HG03457 (cell line): ENCODE measurements around the gene CELF1.

Experiments
- ATAC-seq: cut with Tn5 transposase; IDR thresholded peaks from one replicate; pipeline ENCODE4 v1.9.1; 2021; ENCODE audit warnings: moderate number of reproducible peaks; ENCODE audit not compliant: unreplicated experiment

CELF1 gene

DNA sequence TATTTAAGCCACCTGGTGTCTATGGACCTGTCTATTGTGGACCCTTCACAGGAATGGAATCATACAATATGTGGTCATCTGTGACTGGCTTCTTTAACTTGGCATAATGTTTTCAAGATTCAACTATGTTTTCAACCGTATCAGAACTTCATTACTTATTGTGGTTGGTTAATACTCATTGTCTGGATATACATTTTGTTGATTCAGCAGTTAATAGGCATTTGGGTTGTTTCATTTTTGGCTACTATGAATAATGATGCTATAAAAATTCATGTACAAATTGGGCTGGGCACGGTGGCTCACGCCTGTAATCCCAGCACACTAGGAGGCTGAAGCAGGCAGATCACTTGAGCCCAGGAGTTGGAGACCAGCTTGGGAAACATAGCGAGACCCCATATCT, 101.5 kb downstream of the CELF1 start:
- ATAC-seq, result no peak

DNA sequence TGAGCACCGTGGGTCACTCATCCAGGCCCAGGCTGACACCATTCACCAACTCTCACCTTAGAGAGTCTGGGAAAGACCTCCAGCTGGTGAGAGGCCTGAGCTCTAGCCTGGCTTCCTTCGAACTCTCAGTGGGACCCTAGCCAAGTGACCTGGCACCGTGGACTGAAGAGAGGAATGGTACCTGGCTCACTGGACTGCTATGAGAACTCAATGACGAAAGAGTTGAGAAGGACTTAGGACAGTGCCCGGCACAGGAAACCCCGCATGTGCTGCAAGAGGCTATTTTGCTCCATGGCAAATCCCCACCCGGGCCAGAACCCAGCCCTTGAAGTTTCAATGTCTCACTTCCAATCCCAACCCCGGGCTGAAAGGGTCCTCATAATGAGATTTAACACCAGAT, 103.4 kb downstream of the CELF1 start:
- no peak for ATAC-seq

DNA sequence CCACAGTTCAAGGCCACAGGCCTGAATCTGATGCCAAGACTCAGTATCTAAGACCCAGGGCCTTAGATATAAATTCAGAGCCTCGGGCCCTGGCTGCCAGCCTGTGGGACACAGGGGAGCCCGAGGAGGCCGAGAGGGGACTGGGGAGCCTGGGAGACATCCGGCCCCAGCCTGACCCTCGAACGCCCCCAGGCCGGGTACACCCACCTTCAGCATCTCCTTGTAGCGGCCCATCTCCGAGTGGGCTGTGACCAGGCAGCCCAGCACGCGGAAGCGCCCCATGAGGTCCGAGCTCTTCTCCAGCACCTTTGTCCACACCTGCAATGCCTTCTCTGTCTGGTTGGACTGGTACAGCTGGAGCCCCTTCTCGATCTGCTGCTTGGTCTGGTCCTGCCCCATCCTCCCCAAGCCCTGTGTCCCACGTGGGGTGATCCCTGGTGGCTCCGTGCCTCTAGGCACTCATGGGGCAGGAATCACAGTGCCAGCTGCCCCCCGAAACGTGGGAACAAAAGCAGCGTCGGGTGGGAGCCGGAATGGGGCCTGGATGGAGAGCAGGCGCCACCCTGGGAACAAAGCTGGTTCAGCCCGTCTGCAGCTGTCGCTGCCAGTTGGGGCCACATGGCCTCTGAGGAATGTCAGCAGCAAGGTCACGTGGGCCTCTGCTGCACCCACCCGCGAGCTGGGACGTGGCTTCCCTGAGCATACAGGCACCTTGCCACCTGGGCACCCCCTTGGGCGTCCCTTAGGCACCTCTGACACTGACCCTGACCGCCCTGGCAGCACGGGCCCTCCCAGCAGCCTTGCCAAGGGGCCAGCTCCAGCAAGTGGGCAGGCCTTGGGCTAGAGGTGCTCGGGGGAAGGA, 104.1 kb downstream of the CELF1 start, which contains the start of gene RAPSN:
Gene RAPSN (minus strand): TSS at position 571 of the 862 bp plus-strand sequence. CDS start 172 bp downstream, at position 399.
- ATAC-seq, result no peak

DNA sequence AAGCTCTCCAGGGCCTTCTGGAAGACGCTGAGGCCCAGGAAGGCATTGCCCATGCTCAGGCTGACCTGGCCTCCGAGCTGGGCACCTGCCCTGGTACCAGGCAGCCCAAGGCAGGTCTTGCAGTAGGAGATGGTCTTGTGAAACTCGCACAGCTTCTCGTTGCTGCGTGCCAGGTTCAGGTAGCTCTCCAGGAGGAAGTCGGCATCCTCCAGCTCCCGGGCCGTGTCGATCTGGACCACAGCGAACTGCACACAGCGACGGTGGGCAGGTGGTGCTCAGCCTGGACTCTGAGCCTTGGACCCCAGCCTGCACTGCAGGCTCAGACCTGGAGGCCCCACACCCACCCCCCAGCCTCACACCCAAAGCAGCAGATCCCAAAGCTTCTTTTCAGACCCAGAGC, 105.0 kb downstream of the CELF1 start:
- no peak for ATAC-seq

DNA sequence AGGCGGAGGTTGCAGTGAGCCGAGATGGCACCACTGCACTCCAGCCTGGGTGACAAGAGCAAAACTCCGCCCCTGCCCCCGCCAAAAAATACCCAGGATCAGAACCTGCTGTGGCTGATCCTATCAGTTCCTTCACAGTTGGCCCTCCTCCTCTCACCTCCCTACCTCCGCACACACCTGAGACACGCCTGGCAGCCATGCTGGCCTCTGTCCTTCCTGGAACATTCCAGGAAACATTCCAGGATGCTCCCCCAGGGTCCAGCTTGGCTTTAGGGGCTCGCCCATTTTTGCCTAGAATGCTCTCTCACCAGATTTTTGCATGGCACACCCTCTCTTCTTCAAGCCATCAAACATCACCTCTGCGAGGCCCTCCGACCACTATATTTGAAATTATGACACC, 106.1 kb downstream of the CELF1 start:
- ATAC-seq, result no peak

DNA sequence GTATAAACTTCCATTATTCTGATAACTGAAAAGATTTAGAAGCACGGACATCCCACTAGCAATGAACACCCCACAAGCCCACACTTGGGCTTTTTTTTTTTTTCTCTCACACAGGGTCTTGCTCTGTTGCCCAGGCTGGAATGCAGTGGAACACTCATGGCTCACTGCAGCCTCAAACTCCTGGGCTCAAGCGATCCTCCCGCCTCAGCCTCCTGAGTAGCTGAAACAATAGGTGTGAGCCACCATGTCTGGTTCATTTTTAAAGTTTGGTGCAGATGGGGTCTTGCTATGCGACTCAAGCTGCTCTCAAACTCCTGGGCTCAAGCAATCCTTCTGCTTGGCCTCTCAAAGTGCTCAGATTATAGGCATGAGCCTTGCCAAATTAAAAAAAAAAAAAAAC, 107.1 kb downstream of the CELF1 start:
- no peak for ATAC-seq

DNA sequence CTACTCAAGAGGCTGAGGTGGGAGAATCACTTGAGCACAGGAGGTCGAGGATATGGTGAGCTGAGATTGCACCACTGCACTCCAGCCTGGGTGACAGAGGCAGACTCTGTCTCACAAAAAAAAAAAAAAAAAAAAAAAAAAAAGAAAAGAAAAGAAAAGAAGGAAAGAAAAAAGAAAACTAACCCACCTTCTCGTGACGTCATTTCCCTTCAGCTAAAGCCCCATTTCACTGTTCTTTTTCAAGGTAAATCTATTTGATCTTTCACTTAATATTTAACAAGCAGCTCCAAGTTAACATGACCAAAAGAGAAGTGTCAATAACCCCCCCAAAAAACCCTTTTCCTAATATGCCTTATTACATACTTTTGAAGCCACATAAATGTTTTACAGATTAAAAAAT, 109.1 kb downstream of the CELF1 start:
- no peak for ATAC-seq

DNA sequence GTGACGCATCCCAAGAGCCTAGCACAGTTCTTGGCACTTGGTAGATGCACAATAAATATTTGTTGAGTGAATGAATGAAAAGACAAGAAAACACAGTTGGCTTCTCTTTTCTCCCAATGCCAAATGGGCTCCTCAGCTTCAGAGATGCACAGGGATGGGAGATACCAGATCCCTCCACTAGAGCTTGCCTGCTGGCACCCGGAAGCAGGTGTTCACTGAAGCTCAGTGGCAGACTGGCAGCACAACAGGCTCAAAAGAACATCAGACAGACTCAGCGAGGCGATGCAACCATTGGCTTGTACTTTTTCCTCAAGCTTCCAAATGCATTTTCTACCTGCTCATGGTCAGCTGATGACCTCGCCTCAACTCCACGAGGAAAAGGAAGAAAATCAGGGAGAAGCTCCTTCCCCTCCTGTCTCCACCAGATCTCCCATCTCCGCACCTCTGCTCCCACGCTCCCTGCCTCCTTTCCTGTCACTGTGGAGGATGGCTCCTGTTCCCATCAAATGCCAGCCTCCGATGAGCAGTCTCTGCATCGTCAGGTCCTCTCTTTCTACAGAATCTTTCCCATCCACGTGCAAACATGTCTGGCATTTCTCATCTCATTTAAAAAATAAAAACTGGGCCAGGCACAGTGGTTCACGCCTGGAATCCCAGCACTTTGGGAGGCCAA, 109.8 kb downstream of the CELF1 start:
- no peak for ATAC-seq

DNA sequence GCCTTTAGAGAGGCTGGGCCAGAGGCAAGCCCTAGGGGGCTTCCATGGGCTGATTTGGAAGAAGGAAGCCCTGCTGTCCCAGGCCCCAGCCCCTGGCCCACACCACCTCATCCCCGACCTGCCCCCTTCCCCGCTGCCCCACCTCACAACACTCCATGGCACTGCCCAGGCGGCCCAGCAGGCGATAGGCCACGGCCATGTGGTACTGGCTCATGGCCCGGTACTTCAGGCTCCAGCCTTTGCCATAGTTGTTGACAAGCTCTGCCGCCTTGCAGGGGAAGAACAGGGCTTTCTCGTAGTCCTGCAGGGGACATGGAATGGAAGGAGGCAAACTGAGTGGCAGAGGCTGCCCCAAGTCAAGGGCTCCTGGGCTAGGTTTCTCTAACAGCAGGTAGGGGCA, 110.4 kb downstream of the CELF1 start:
- ATAC-seq, result no peak

DNA sequence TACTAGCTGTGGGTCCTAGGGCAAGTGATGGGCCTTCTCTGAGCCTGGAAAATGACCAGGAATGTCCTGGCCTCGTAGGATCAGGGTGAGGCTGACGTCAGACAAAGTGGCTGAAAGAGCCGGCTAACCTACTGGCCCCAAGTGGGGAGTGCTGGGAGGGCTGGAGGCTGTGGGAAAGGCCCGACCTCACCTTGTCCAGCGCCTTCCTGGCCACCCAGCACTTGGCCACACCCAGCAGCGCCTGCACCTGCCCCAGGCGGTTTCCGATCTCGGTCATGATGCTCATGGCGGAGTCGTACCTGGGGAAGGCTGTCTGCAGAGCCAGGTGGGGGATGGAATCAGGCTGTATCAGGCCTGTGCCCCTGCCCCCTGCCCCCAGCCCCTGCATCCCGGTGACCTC, 111.5 kb downstream of the CELF1 start:
- ATAC-seq, result no peak

DNA sequence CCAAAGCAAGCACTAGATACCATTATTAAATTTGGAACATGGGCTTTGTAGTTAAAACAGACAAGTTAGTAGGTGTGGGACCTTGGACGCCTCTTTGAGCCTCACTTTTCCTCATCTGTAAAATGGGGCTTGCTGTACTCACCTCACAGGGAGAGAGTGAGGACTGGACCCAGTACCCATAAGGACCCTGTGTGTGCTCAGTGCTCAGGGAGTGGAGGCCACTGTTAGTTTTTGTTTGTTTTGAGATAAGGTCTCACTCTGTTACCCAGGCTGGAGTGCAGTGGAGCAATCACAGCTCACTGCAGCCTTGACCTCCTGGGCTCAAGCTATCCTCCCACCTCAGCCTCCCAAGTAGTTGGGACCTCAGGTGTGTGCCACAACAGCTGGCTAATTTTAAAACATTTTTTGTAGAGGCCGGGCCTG, 112.9 kb downstream of the CELF1 start:
- ATAC-seq, result no peak

DNA sequence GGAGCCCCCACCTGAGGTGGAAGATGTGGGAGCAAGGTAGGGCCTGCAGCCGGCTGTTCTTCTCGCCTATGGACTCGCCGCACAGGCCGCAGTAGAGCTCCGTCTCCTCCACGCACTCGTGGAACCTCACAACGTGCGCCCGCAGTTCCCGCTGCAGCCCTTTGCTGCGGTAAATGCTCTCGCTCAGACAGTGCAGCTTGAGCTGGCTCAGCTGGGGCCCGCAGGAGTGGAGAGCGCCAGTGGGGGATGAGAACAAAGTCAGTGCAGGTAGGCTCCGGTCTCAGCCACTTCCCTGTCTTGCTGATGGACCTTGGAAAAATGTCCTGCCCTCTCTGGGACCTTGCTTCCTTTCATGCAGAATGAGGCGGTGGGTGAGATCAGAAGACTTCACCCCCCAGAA, 114.2 kb downstream of the CELF1 start:
- no peak for ATAC-seq

DNA sequence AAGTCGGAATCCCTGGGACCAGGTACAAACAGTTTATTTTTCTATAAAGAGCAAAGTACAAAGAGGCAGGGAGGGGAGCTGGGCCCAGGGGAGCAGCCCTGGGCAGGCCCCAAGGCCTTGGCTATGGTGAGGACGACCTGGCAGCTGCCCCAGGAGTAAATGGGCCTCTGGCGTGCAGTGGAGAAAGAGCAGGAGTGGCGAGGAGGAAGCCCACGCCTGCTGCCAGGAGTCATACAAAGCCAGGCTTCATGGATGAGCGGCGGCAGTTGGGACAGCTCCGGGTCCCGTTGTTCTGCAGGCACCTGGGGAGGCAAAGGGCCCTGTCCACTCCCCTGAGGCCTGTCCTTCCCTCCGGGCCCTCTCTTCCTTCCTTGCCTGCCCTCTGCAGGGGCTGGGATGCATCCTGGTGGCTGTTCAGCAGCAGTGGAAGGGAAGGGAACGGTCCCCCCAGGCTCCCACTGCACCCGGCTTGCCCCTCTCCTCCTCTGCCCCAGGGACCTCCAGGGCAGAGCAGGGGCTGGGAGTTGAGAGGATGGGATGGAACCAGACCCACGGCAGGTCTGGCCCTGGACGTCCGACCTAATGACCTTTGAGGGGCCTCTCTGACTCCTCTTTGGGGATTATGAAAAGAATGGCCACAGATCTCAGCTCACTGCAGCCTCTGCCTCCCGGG, 115.0 kb downstream of the CELF1 start:
- no peak for ATAC-seq

DNA sequence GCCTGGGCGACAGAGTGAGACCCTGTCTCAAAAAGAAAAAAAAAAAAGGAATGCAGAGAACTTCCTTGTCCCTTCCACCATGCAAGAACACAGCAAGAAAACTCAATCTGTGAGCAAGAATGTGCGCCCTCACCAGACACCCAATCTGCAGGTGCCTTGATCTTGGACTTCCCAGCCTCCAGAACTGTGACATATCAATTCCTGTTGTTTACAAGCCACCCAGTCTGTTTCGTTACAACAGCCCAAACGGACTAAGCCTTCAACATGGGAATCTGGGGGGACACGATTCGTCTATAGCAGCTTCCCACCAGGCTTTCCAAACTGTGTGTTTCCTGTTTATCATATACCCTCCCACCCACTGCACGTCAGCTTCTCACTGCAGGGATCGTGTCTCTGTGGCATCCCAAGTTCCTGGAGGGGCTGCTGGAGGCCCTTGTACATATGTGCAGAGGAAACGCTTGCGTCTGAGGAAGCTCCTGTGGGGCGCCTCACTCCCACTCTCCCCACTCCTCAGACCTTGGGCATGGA, 115.7 kb downstream of the CELF1 start:
- no peak for ATAC-seq

DNA sequence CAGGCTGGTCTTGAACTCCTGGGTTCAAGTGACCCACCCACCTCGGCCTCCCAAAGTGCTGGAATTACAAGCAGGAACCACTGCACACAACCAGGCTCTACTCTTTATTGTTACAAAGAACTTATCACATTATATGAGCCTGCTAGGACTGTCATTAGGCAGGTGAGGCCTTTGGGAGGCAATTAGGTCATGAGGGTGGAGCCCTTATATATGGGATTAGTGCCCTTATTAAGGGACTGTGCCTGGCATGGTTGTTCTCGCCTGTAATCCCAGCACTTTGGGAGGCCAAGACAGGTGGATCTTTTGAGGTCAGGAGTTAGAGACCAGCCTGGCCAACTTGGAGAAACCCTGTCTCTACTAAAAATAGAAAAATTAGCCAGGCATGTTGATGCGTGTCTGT, 116.2 kb downstream of the CELF1 start:
- no peak for ATAC-seq

DNA sequence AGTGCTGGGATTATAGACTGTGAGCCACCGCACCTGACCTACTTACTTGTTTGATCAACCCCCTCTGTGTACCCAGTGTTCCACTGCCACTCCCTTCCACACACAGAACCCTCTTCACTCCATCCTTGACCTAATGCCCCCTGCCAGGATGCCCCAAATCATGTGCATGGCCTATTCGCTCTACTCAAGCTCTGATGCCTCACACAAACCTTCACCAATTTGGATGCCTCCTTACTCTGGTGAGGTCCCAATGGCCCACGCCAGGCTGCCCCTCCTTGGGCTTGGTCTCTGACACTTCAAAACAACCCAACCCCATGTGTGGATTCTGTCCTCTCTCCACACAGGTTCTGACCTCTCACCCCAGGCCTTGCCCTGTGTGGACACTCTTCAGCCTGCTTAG, 117.2 kb downstream of the CELF1 start:
- ATAC-seq, result no peak

DNA sequence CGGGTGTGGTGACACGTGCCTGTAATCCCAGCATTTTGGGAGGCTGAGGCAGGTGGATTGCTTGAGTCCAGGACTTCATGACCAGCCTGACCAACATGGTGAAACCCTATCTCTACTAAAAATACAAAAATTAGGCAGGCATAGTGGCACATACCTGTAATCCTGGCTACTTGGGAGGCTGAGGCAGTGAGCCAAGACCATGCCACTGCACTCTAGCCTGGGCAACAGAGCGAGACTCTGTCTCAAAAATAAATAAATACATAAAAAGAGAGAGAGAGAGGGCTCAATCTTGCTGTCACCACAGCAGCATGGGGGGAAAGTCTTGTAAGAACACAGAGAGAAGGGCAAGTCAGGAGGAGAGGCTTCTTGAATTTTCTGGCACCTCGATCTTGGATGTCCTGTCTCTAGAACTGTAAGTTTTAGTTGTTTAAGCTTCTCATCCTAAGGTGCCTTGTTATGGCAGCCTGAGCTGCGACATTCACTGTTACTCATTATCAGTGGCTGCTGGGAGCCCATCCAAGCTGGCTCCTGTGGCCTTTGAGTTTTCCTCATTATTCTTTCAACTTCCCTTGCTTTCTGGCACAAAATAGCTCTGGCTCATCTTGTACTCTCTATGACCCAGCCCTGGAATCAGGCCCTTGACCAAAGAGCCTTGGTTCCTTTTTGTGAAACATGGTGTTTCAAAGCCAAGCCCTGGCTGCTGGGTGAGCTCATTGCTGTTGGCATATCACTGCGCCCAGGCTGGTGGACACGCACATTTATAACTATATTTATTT, 118.7 kb downstream of the CELF1 start:
- no peak for ATAC-seq

DNA sequence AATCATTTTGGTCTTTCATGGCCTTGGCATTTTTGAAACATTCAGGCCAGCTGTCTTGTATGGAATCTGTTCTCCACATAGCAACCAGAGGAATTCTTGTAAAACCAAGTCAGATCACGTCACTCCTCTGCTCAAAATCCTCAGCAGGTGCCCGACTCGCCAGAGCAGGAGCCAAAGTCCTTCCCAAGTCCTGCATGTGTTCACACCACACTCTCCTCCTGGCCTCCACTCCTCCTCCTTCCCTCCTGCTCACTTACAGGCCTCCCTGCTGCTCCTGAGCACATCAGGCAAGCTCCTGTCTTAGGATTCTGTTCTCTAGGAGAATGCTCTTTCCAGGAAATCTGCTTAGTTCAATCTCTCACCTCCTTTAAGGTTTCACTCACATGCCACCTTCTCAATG, 119.8 kb downstream of the CELF1 start:
- no peak for ATAC-seq

DNA sequence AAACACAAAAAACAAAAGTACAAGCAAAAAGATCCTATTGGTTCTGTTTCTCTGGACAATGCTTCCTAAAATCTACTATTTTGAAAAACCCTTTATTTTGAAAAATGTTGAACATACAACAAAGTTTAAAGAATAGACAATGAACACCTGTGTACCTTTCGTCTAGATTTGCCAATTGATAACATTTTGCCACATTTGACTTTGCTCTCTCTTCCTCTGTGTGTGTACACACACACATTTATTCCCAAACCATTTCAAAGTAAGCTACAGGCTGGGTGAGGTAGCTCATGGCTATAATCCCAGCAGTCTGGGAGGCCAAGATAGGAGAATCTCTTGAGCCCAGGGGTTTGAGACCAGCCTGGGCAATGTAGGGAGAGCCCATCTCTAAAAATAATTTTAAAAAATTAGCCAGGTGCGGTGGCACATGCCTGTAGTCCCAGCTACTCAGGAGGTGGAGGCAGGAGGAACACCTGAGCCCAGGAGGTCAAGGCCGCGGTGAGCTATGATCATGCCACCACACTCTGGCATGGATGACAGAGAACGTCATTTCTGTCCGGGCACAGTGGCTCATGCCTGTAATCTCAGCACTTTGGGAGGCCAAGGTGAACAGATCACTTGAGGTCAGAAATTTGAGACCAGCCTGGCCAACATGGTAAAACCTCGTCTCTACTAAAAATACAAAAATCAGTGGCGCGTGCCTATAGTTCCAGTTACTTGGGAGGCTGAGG, 121.4 kb downstream of the CELF1 start:
- ATAC-seq, result no peak

DNA sequence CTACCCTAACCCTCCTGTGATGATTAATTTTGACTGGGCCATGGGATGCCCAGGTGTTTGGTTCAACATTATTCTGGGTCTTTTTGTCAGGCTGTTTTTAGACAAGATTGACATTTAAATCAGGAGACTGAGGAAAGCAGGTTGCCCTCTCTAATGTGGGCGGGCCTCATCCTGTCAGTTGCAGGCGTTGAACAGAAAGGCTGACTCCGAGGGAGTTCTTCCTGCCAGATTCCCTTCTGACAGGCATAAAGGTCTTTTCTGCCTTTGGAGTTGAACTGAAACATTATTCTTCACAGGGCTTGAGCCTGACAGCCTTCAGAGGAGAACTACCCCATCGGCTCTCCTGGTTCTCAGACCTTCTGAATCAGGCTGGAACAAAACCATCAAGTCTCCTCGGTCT, 122.4 kb downstream of the CELF1 start:
- ATAC-seq, result no peak
